Liver (tissue), 9 donors: ENCODE results near the gene ZNF484. TPM values are rescaled to one million over a fixed set of nuclear protein-coding genes. Genes with fewer than 3 reads are reported as not detected.

Experiments used
- DNase-seq: peaks from one replicate; pipeline ENCODE4 v3.0.0-alpha.2; 2017; ENCODE audit warnings: low spot score
- H3K27ac ChIP-seq, 2 donors: one replicate each; pipeline ENCODE4 v1.7.0; 2013; ENCODE audit warnings: inconsistent platforms in 2 of 2, low read length in 2 of 2, control low read depth in 1 of 2, low read depth in 1 of 2, mild to moderate bottlenecking in 1 of 2
- H3K27me3 ChIP-seq, 4 donors: one replicate each; pipeline versions ENCODE4 v1.6.1 to v1.7.0; 2013; ENCODE audit warnings: low read length in 3 of 4, inconsistent platforms in 1 of 4, mild to moderate bottlenecking in 1 of 4, moderate library complexity in 1 of 4; ENCODE audit not compliant: control insufficient read depth in 4 of 4, insufficient read depth in 4 of 4
- H3K36me3 ChIP-seq, 4 donors: one replicate each; pipeline versions ENCODE4 v1.6.1 to v1.7.0; 2013; ENCODE audit warnings: low read length in 3 of 4, mild to moderate bottlenecking in 3 of 4, low read depth in 1 of 4, moderate library complexity in 1 of 4; ENCODE audit not compliant: control insufficient read depth in 4 of 4, insufficient read depth in 3 of 4
- H3K4me1 ChIP-seq, 4 donors: one replicate each; pipeline versions ENCODE4 v1.6.1 to v1.7.0; 2013; ENCODE audit warnings: low read length in 3 of 4, mild to moderate bottlenecking in 3 of 4, moderate library complexity in 1 of 4; ENCODE audit not compliant: control insufficient read depth in 4 of 4, insufficient read depth in 4 of 4
- H3K4me3 ChIP-seq, 3 donors: one replicate each; pipeline versions ENCODE4 v1.6.1 to v1.7.0; 2013; ENCODE audit warnings: low read length in 3 of 3, control low read depth in 1 of 3, low read depth in 1 of 3, mild to moderate bottlenecking in 1 of 3
- H3K9ac ChIP-seq, 2 donors: one replicate each; pipeline ENCODE4 v1.7.0; 2013; ENCODE audit warnings: low read length in 2 of 2, mild to moderate bottlenecking in 2 of 2, moderate library complexity in 2 of 2, control low read depth in 1 of 2, low read depth in 1 of 2
- H3K9me3 ChIP-seq, 4 donors: one replicate each; pipeline versions ENCODE4 v1.6.1 to v1.7.0; 2013; ENCODE audit warnings: low read length in 3 of 4; ENCODE audit not compliant: control insufficient read depth in 4 of 4
- ATF3 ChIP-seq: IDR thresholded peaks from 2 replicates; pipeline ENCODE4 v1.6.1; 2016; ENCODE audit warnings: antibody characterized with exemption
- CTCF ChIP-seq: fragments of 150-350 bp; IDR thresholded peaks from 2 replicates; pipeline ENCODE4 v1.5.1; 2017; ENCODE audit warnings: improper control_type of control experiment, low read depth, low read length; ENCODE audit not compliant: missing input control
- EGR1 ChIP-seq, 2 donors: IDR thresholded peaks; 2 replicates each; pipeline ENCODE4 v1.6.1; 2016 to 2018; ENCODE audit warnings: antibody characterized with exemption in 2 of 2, low read depth in 2 of 2
- FOXA1 ChIP-seq: IDR thresholded peaks from 2 replicates; pipeline ENCODE4 v1.6.1; 2016; ENCODE audit warnings: antibody characterized with exemption
- FOXA2 ChIP-seq: IDR thresholded peaks from 2 replicates; pipeline ENCODE4 v1.6.1; 2016; ENCODE audit warnings: antibody characterized with exemption
- GABPA ChIP-seq, 2 donors: IDR thresholded peaks in 1 of 2; conservative IDR thresholded peaks in 1 of 2; 2 replicates each; pipeline ENCODE4 v1.6.1; 2016; ENCODE audit warnings: antibody characterized with exemption in 2 of 2, mild to moderate bottlenecking in 1 of 2, moderate library complexity in 1 of 2
- HNF4A ChIP-seq, 2 donors: conservative IDR thresholded peaks; 2 replicates each; pipeline ENCODE4 v1.6.1; 2016; ENCODE audit warnings: antibody characterized with exemption in 2 of 2, mild to moderate bottlenecking in 2 of 2
- HNF4G ChIP-seq: IDR thresholded peaks from 2 replicates; pipeline ENCODE4 v1.6.1; 2016; ENCODE audit warnings: antibody characterized with exemption
- JUND ChIP-seq, 2 donors: IDR thresholded peaks; 2 replicates each; pipeline ENCODE4 v1.6.1; 2016; ENCODE audit warnings: antibody characterized with exemption in 2 of 2
- MAX ChIP-seq: IDR thresholded peaks from 2 replicates; pipeline ENCODE4 v1.6.1; 2016; ENCODE audit warnings: antibody characterized with exemption
- NR2F2 ChIP-seq: IDR thresholded peaks from 2 replicates; pipeline ENCODE4 v1.6.1; 2016; ENCODE audit warnings: antibody characterized with exemption
- RAD21 ChIP-seq, 2 donors: IDR thresholded peaks; 2 replicates each; pipeline ENCODE4 v1.6.1; 2016; ENCODE audit warnings: antibody characterized with exemption in 2 of 2, mild to moderate bottlenecking in 2 of 2
- REST ChIP-seq: IDR thresholded peaks from 2 replicates; pipeline ENCODE4 v1.6.1; 2016; ENCODE audit warnings: antibody characterized with exemption, mild to moderate bottlenecking
- RXRA ChIP-seq, 2 donors: IDR thresholded peaks; 2 replicates each; pipeline ENCODE4 v1.6.1; 2017 to 2018; ENCODE audit warnings: antibody characterized with exemption in 2 of 2, mild to moderate bottlenecking in 1 of 2
- SP1 ChIP-seq: IDR thresholded peaks from 2 replicates; pipeline ENCODE4 v1.6.1; 2018; ENCODE audit warnings: antibody characterized with exemption, mild to moderate bottlenecking
- TAF1 ChIP-seq: conservative IDR thresholded peaks from 2 replicates; pipeline ENCODE4 v1.6.1; 2016; ENCODE audit warnings: antibody characterized with exemption, mild to moderate bottlenecking
- YY1 ChIP-seq: IDR thresholded peaks from 2 replicates; pipeline ENCODE4 v1.6.1; 2016; ENCODE audit warnings: antibody characterized with exemption, mild to moderate bottlenecking
- ZBTB33 ChIP-seq: IDR thresholded peaks from 2 replicates; pipeline ENCODE4 v1.6.1; 2016; ENCODE audit warnings: antibody characterized with exemption
- WGBS: extraction: QIAGEN DNeasy Blood & Tissue Kit; methylation state at CpG from one replicate; pipeline ENCODE4 v1.1.7; 2013; 5-methylcytosine and 5-hydroxymethylcytosine counted together
- polyA plus RNA-seq, 2 donors: library from polyadenylated mRNA; stranded (reverse) in 1 of 2; unstranded in 1 of 2; fragments of 200-250 nt in 1 of 2; fragments of >200 nt in 1 of 2; fragmentation: Nextera tagmentation in 1 of 2; extraction: Ambion mirVana in 1 of 2; gene quantifications; one replicate each; pipeline versions ENCODE4 v1.2.1 to v1.2.3, GENCODE V29; 2013 to 2015
- total RNA-seq, 2 donors: library from RNA; depleted of rRNA; stranded (reverse); fragments of >200 nt; gene quantifications; one replicate each; pipeline ENCODE4 v1.2.3, GENCODE V29; 2014
- donor health status: healthy.
- donor health status: healthy.
- donor health status: healthy.
- donor health status: healthy.
- donor health status: healthy.

Gene ZNF484
- total and polyA plus RNA-seq, 4 donors = 0.83 to 7.2 (median 3.7) TPM

- no peaks in the 10 kb centered on the region for H3K4me1 ChIP-seq
- TF ChIP-seq ZBTB33 = no peak
- TF ChIP-seq TAF1 = no peak
- TF ChIP-seq ATF3 = no peak
- no peak for TF ChIP-seq EGR1 (IDR thresholded peaks at IDR 0.05; ENCODE audit: low read depth in 2 of 2)
- TF ChIP-seq YY1 = no peak
- no peak for TF ChIP-seq NR2F2
- 95% methylated on average over 3 of the region's 3 CpGs for WGBS
- H3K27me3 ChIP-seq = no peaks in the 10 kb centered on the region
- no peak for DNase-seq
- no peak overlapping the region for H3K4me3 ChIP-seq
- no peaks in the 10 kb centered on the region for H3K9me3 ChIP-seq
- H3K36me3 ChIP-seq = no peaks in the 10 kb centered on the region
- no peak overlapping the region for H3K9ac ChIP-seq
- H3K27ac ChIP-seq = no peak overlapping the region
These were observed 18.1 kb upstream of the ZNF484 start for GRCh38 chr9:92895812-92896436.

- no peak for DNase-seq
- Histone ChIP-seq H3K36me3 (no peaks in the 10 kb centered on the region), H3K4me3 (no peak overlapping the region), H3K27me3 (no peaks in the 10 kb centered on the region), H3K4me1 (no peaks in the 10 kb centered on the region), H3K9me3 (no peaks in the 10 kb centered on the region), H3K27ac (no peak overlapping the region), H3K9ac (no peak overlapping the region)
- TF ChIP-seq SP1 (no peak), RXRA (IDR thresholded peaks at IDR 0.05) (no peak), RAD21 (IDR thresholded peaks at IDR 0.05) (no peak), HNF4G (no peak), TAF1 (no peak), MAX (no peak), ATF3 (no peak), ZBTB33 (no peak), GABPA (IDR thresholded peaks at IDR 0.05 in 1 of 2, conservative IDR thresholded peaks at IDR 0.05 in 1 of 2) (no peak), FOXA2 (no peak), NR2F2 (no peak), FOXA1 (no peak), CTCF (no peak), JUND (IDR thresholded peaks at IDR 0.05) (no peak), EGR1 (IDR thresholded peaks at IDR 0.05; ENCODE audit: low read depth in 2 of 2) (no peak), HNF4A (conservative IDR thresholded peaks at IDR 0.05) (no peak), REST (no peak), YY1 (no peak)
- WGBS = 95% methylated on average over 6 of the region's 6 CpGs
These were observed 17.0 kb upstream of the ZNF484 start for GRCh38 chr9:92894711-92895362.
